NCI-H2107 (cell line): Measurements from ENCODE around the gene SLC9C2.
"Not testable (repeated sequence)": the region's sequence is repeated elsewhere in the genome, so short reads cannot be mapped to it uniquely, and the experiment has no call there.

ENCODE experiments used
- DNase-seq: peaks from one replicate; lab custom pipeline; 2025; lab: John Stamatoyannopoulos, UW

SLC9C2 gene

DNA sequence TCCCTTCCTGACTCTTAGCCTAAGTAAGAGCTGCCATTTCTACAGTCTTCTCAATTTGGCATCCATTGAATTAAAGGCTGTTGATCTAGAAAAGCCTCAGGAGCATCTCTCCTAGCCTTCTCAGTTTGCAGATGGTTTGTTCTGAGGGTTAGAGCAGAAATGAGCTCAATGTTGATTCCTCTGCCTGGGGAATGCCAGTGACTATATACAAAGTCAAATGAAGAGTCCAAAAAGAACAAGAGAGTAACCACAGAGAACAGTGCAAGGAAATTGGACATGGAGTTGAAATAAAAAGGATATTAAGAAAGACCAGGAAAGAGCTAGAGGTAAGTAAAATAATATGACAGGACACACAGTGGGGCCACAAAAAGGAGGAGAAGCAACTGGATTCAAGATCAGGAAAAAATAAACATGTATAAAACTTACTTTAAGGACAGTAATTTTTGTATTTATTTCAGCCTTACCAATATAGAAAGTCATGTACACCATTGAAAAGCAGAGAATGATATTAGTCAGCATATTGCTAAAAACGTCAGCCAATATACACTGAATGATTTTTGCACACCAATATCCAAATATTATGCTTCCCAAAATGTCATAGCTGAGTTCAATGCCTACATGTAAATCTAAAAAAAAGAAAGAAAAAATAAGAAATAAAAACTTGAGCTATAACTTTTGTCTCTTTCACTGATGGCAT, 21.3 kb downstream of the SLC9C2 start:
- no peak for DNase-seq

DNA sequence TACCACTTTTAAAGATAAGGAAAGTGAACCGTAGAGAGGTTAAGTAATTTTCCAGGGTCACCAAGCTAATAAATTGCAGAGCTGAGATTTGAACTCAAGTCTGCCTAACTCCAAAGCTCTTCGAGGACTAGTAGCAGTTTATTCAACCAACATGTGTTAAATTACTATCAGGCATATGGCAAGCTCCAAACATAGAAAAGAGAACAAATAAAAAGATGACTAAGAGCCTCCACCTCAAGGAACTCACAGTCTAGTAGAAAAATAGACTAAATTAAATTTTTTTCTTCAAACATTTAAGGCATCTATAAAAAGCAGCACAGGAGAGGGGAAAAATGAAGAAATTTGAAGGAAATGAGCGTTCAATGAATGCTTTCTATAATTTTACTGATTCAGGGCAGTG, 22.2 kb downstream of the SLC9C2 start:
- DNase-seq = no peak

DNA sequence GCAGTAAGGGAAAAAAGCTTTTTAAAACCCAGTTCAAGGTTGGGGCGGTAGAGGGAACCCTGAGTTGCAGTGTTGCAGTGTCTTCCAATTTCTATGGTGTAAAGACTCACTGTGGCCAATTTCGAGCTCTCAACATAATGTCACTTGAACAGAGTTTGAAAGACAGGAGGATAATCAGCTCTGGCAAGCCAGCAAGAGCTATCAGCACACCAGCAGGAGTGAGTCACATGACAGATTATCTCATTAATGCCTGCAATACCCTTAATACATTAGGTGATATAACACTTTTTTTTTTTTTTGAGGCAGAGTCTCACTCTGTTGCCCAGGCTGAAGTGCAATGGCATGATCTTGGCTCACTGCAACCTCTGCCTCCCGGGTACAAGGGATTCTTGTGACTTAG, 22.8 kb downstream of the SLC9C2 start:
- no peak for DNase-seq

DNA sequence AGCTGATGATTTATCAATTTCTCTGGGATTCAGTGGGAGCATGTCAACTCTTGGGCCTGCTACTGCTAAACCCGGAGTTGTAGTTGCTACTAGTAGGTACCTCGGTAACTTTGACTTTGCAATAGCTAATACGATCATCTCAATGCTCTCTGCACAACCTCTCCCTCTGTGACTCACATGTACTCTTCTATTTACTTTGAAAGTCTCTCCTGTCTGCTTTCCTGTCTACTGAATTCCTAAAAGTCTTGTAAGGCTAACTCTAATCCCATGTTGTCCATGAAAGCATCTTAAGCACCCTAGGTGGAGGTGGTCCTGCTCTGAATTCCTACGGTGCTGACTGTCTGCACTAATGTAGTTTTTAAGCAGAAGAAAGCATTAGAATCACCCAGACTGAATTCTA, 29.3 kb downstream of the SLC9C2 start:
- no peak for DNase-seq

DNA sequence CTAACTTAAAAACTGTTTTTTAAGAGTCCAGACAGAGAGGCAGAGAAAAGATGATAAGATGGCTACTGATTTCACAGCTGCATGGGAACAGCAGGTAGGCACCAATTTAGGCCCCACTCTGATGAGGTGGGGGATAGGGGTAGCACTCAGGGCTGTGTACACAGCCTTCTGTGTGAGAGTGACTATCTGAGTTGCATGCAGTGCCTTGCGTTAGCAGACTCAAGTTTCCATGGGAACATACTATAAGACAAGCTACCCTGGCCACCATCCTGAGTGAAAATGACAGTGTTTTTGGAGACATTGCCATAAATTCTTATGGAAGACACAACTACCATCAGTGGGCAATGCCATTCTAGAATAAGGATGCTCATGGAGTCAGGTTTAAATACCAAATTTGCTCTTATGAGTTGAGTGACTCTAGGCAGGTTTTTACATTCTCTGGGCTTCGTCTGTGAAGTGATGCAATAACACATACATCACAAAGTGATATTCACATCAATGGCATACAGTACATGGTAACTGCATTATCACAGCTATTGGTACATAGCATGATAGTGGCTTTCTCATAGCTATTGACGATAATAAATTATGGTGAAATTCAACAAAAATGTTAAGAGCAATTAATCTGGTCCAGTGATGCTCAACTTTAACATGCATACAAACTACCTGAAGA, 30.5 kb downstream of the SLC9C2 start:
- DNase-seq = no peak

DNA sequence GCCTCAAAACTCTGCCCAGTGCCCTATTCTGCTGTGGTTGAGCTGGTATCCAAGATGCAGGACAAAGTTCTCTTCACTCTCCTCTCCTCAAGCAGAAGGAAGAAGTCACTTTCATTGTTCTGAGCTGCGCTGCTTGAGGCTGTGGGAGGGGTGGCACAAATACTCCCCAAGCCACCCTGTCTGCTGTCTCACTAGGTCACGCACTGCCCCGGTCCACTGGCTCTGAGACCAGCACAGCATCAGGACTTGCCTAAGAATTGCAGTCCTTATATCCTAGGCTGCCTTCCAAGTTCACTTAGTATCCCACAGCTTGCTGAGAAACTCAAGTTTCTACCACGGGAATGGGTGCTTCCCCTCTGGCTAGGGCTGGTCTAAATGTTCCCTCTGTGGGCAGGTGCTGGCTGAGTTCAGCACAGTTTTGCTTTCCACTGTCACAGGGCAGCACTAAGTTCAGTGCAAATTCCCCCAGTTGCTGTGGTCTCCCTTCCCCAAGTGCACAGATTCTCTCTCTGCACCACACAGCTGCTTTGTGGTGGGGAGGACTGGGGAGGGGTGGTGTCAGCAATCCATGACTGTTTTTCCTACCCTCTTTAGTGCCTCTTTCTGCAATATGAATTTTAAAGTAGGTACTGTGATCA, 32.4 kb downstream of the SLC9C2 start:
- no peak for DNase-seq

DNA sequence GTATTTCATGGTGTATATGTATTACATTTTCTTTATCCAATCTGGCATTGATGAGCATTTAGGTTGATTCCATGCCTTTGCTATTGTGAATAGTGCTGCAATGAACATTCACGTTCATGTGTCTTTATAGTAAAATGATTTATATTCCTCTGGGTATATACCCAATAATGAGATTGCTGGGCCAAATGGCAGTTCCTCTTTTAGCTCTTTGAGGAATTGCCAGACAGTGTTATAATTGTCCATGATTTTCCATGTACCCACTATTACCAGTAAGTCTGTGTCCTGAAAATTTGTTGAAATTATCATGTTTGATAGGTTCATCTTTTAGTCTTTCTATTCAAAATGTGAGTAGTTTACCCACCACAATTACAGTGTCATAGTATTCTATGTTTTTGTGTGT, 34.4 kb downstream of the SLC9C2 start:
- no peak for DNase-seq

DNA sequence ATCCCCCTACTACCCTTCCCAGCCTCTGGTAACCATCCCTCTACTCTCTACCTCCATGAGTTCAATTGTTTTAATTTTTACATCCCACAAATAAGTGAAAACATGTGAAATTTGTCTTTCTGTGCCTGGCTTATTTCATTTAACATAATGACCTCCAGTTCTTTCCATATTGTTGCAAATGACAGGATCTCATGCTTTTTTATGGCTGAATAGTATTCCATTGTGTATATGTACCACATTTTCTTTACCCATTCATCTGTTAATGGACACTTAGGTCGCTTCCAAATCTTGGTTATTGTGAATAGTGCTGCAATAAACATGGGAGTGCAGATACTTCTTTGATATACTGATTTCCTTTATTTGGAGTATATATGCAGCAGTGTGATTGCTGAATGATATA, 39.0 kb downstream of the SLC9C2 start:
- DNase-seq = not testable (repeated sequence)

DNA sequence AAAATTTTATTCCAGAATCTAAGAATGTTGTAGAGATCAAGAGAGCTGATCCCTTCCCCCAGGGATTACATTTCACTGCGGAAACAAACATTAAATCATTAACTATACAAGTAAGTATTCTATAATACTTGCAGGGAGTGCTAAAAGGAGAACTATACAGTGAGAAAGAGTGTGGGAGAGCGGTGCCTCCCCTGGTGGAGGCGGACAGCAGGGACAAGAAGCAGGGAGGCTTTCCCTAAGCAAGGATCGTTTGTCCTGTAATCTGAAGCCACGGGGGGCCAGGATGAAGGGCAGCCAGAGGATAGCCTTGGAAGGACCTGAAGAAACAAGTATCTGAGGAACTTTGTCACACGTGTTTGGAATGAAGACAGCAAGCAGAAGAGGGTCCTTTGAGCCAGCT, 40.1 kb downstream of the SLC9C2 start:
- no peak for DNase-seq

DNA sequence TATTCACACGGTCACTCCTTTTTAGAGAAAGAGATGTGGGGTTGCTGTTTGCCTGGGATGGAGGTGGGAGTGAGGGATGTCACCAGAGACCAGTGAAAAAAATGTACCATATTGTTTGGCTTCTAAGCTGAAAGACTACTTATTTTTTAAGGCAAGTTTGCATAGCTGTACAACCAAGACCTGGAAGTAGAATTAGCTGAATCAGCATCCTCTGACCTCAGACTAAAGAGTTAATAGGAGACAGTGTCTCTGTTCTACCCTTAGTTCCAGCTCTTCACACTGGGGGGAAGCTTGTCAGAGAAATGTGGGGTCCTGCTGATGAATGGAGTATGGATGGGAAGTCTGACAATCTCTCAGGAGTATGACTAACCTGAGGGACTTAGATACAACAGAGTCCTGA, 41.6 kb downstream of the SLC9C2 start:
- DNase-seq = no peak

DNA sequence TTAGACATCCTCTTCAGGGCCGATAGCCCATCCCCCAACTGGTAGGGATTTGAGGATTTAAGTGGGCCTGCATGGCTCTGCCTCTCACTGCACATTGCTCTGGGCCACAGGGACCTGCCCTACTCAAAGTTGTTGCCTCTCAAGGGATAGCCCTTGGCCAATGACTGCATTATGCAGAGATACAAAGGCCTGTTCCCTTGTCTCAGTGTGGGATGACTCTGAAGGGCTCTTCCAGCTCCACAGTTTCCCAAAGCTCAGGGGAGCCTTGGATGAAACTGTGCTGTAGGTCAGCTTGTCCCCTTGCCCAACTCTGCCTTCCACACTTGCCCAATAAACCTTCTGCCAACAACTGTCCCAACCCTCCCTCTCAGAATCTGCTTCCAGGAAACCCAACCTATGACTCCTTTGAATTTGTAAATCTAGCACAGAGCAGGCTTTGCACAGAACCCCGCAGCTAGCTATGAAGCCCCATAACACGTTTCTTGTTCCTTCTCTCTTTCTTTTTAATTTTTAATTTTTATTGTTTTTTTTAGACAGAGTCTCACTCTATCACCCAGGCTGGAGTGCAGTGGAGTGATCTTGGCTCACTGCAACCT, 42.5 kb downstream of the SLC9C2 start:
- DNase-seq = no peak

DNA sequence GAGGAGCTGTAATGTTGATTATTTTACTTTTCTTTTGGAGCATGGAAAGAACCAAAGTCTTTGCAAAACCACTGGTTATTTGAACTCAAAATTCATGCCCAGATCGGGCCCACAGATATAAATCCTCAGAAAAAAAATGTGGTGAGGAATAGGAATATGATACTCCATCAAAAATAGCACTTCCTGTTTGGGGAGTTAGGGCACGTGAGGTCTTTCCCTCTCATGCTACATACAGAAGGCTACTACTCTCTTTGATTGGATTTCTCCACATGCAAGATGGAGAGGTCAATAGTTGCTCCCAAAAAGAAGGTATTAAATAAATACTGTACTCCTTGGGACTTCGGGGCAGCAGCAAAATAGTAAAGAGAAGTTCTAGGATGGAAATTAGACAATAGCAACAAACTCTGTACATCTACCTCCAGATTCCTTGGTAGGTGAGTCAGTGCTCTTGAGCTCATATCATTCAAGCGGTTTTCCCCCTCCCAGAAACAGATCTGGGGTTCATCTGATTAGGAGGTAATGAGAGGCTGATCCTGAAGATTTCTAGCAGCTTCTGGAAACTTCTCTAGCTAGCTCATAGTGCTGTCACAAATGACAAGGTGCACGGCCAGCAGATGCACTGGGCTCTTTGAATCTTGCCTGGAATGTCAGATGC, 47.1 kb downstream of the SLC9C2 start:
- no peak for DNase-seq

DNA sequence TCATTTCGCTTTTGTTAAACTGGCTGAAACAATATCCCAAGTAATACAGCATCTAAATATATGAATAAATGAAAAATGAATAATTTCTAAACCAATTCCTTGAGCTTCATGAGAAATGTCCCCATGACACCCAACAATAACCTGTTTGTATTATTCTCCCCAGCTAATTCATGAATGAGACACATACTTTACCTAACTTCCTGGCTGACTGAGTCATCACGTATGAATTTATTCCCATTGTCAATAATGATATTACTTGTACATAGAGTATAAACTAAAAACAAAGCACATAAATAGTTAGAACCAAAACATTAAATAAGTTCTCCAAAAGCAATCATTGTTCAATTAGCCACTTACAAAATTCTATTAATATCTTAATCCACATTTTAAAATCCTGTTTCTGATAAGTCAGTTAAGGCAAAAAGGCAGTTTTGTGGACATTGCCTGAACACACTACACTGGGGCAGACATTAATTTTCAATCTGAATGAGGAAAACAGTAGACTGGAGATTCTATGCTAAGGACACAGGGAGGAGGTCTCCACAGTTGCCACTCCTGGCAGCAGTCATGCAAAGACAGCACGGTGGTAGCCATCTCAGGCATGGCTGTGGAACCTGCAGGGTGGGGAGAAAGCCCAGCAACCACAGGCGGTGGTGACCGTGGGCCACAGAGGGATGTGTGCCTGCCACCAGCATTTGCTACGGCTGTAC, 48.2 kb downstream of the SLC9C2 start:
- no peak for DNase-seq

DNA sequence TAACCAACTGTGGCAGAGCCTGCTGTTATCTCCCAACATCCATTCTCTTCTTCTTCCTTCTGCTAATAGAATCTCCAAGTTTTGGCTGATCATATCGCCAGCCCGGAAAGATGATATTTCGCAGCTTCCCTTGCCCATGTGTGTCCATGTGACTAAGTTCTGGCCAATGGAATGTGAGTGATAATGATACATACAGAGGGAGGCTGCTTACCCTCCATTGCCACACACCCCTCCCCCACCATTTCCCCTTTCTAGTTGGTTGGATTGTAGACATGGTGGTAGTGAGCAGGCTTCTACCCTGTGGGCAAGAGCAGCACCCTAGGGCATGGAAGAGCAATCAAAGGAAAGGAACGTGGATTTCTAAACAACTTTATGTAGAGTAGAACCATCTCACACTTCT, 48.8 kb downstream of the SLC9C2 start:
- no peak for DNase-seq

DNA sequence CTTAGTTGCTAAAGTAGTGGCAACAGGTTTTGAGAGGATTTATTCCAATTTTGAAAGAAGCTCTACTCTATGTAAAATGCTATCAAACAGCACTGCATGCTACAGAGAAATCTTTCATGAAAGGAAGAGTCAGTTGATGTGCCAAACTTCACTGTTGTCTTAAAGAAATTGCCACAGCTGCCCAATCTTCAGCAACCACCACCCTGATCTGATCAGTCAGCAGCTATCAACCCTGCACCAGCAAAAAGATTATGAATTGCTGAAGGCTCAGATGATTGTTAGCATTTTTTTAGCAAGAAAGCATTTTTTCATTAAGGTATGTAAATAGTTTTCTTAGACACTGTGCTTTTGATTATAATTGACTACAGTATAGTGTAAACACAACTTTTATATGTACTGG, 49.6 kb downstream of the SLC9C2 start:
- DNase-seq = no peak

DNA sequence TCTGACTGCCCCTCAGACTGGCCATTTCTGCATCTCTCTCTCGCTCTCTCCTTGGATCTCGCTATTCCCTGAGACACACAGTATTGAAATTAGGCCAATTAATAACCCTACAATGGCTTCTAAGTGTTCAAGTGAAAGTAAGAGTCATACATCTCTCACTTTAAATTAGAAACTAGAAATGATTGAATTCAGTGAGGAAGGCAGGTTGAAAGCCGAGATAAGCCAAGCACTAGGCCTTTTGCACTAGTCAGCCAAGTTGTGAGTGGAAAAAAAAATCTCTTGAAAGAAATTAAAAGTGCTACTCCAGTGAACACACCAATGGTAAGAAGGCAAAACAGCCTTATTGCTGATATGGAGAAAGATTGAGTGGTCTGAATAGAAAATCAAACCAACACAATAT, 51.2 kb downstream of the SLC9C2 start:
- no peak for DNase-seq

DNA sequence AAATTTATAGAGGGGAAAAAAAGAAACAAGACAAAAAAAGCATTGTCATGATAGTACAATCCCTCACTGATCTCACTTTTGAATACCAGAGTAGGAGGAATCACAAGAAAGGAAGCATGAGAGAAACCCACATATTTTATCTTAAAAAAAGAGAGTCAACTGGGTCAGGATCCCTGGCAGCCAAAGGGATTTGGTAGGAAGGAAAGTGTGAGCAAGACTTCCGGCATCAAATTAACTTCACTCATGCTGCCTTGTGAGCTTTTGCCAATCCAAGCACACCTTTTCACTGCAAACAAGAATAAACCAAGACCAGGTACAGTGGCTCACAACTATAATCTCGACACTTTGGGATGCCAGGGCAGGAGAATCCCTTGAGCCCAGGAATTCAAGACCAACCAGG, 53.1 kb downstream of the SLC9C2 start:
- DNase-seq = no peak

DNA sequence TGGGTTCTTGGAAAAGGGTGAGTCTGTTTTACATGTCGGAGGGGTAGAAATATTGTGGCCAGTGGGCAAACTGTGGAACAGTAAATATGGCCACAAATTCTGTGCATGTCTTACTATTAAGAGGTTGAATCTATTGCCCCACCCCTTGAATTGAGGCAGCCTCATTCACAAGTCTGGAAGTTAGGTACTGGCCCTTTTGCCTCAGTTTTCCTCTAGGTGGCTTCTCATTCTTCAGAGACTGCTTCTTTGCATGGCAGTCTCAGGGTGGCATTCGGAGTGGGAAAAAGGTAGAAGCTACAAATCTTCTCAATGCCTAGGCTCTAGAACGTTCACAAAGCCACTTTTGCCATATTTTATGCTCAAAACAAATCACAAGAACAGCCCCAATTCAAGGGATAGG, 57.2 kb downstream of the SLC9C2 start:
- no peak for DNase-seq

DNA sequence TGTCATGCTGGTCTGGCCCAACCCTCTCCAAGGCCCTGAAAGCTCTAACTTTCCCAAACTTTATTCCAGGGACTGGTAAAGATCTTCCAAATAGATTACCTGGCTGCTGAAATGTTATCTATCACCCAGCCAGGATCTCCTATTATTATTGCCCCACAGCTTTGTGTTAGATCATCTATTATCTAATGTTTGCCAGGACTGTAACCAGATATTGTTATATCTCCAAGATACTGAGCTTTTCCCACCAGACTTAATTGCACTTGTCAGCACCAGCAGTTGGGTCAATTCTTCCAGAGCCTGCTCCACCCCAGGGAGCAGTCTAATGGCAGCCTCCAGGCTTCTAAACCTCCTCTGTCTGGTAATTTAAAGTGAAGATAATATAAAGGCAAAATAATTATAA, 66.6 kb downstream of the SLC9C2 start:
- no peak for DNase-seq

DNA sequence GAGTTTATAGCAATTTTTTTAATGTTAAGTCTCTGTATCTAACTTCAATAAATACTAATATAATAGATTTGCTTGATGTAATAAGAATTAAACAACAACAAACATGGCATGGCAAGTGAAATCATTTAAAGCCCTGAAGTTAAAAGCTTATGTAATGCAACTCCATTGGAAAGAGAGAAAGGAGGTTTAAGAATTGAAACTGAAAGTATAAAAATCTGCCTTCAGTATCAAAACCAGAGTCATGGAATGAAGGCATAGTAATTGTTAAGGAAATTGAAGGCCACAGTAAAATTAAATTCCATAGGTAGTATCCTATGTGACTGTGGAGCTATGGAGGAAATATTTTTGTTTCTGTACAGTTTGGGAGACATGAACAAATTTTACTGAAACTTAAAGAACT, 70.6 kb downstream of the SLC9C2 start:
- DNase-seq = no peak

DNA sequence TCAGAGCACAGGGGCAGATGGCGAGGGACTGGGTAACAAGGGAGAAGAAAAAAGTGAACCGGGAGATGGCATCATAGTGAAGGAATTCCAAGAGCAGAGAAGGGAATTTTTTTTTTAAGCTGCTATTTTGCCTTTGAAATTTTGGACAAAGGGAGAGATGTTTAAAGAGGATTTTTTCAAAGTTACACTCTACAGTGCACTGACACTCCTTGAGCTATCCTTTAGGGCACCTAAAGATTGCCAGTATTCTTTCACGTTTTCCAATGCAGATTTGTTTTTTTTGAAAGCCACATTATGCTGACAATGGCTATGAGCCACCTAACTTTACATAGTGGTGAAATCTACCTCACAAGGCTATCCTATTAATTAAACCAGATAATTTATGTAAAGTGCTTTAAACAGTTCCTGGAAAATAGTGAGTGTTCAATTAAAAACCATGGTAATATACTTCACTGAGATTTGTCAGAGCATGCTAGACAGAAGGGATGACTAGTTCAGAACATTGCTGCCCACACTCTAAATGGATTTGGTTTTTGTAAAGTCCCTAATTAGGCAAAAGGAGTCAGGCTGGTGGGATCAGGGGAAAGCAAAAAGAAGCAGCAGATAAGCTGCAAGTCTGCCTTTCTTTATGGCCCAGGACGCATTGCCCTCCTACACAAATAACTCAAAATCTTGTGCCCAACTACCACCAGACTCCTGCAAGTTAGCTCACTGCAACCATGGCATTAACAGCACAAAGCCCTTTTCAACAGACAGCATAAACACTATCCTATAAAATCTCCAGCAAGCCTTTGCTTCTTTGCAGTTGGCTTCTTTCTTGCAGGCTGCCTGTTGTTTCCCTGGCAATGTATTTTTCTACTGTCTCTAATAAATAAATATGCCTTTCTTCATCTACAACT, 71.8 kb downstream of the SLC9C2 start:
- no peak for DNase-seq
